ENCODE results near the gene SNAI3. TPM values are rescaled to one million over a fixed set of nuclear protein-coding genes. Genes with fewer than 3 reads are reported as not detected.

Gene SNAI3
- total and polyA plus RNA-seq, 12 donors, result 0.21 to 8.6 (median 1.3) TPM

GRCh38 chr16:88687254-88687576 is 908 bp upstream of the SNAI3 start:
- H3K27me3 ChIP-seq, result peaks cover 0 to 78% (median 47%) of the 10 kb centered on the region in 7 donors
- intact Hi-C loops (cut with DNase I), result no loop called here
- no peak overlapping the region for H3K4me3 ChIP-seq
- H3K9me3 ChIP-seq, result no peaks in the 10 kb centered on the region
- peaks cover 6 to 51% (median 21%) of the 10 kb centered on the region in 9 donors for H3K4me1 ChIP-seq
- no peaks in the 10 kb centered on the region for H3K36me3 ChIP-seq
- WGBS, 2 donors, result 58 to 64% methylated on average over 10 of the region's 10 CpGs
- no peak for ATAC-seq
- H3K27ac ChIP-seq, result no peak overlapping the region
- TF ChIP-seq CTCF (IDR thresholded peaks at IDR 0.05), result no peak
- no peak for DNase-seq

- H3K4me3 ChIP-seq, result peak overlapping the region; percentile 40 to 86 (median 60)
- 0% methylated on average over 21 to 25 of the region's 25 CpGs for WGBS, 2 donors
- H3K4me1 ChIP-seq, result peaks cover 6 to 51% (median 21%) of the 10 kb centered on the region in 9 donors
- no peaks in the 10 kb centered on the region for H3K36me3 ChIP-seq
- intact Hi-C loops (cut with DNase I), result no loop called here
- no peaks in the 10 kb centered on the region for H3K9me3 ChIP-seq
- peak in 1 of 2 donors; percentile 37 for DNase-seq
- TF ChIP-seq CTCF (IDR thresholded peaks at IDR 0.05), result no peak
- ATAC-seq, result peak; percentile 23 to 55 (median 32)
- H3K27ac ChIP-seq, result peak overlapping the region in 4 of 10 donors; percentile 13 to 89 (median 42)
- peaks cover 0 to 79% (median 49%) of the 10 kb centered on the region in 7 donors for H3K27me3 ChIP-seq
Measured at GRCh38 chr16:88686062-88686438, 257 bp downstream of the SNAI3 start.

- Histone ChIP-seq H3K27ac (peak overlapping the region in 3 of 10 donors; percentile 13 to 89 (median 35)), H3K27me3 (peaks cover 0 to 79% (median 43%) of the 10 kb centered on the region in 7 donors), H3K4me1 (peaks cover 6 to 57% (median 21%) of the 10 kb centered on the region in 9 donors), H3K36me3 (peaks cover 0 to 2% (median 0%) of the 10 kb centered on the region in 9 donors), H3K9me3 (no peaks in the 10 kb centered on the region), H3K4me3 (peak overlapping the region; percentile 40 to 86 (median 60))
- ATAC-seq (peak in 6 of 8 donors; percentile 8 to 39 (median 18)), DNase-seq (no peak)
- intact Hi-C loops (cut with DNase I), result no loop called here
- TF ChIP-seq CTCF (IDR thresholded peaks at IDR 0.05), result peak in 8 of 9 donors; percentile 13 to 67 (median 52)
- 6 to 8% methylated on average over 33 of the region's 33 CpGs for WGBS, 2 donors
Measured at GRCh38 chr16:88685156-88686061, 898 bp downstream of the SNAI3 start.

GRCh38 chr16:88684569-88685155 is 1.6 kb downstream of the SNAI3 start:
- 68 to 74% methylated on average over 15 of the region's 15 CpGs for WGBS, 2 donors

More at GRCh38 chr16:88684569-88685155, 1.6 kb downstream of the SNAI3 start:
- H3K36me3 ChIP-seq, result peaks cover 0 to 4% (median 0%) of the 10 kb centered on the region in 9 donors
- H3K4me1 ChIP-seq, result peaks cover 6 to 60% (median 21%) of the 10 kb centered on the region in 9 donors
- DNase-seq (no peak), ATAC-seq (no peak)
- no peak for TF ChIP-seq CTCF (IDR thresholded peaks at IDR 0.05)
- H3K27me3 ChIP-seq, result peaks cover 0 to 75% (median 35%) of the 10 kb centered on the region in 7 donors
- H3K4me3 ChIP-seq, result peak overlapping the region in 1 of 10 donors; percentile 86
- H3K9me3 ChIP-seq, result no peaks in the 10 kb centered on the region
- intact Hi-C loops (cut with DNase I), result no loop called here
- H3K27ac ChIP-seq, result no peak overlapping the region
